Lower leg skin (tissue), 3 donors: ENCODE results near the gene SH2D4B.

Experiments
- POLR2A ChIP-seq, 2 donors: fragments of 450-650 bp; IDR thresholded peaks; one replicate each; pipeline ENCODE4 v1.6.1; 2016 to 2017; ENCODE audit warnings: antibody characterized with exemption in 2 of 2, mild to moderate bottlenecking in 1 of 2, moderate library complexity in 1 of 2
- TF ChIP-seq, protein P1 (sequence below), 3 donors: fragments of 450-650 bp; IDR thresholded peaks; one replicate each; pipeline ENCODE4 v1.5.1; 2016; ENCODE audit warnings: antibody characterized with exemption in 3 of 3, mild to moderate bottlenecking in 3 of 3, moderate library complexity in 2 of 3

DNA sequence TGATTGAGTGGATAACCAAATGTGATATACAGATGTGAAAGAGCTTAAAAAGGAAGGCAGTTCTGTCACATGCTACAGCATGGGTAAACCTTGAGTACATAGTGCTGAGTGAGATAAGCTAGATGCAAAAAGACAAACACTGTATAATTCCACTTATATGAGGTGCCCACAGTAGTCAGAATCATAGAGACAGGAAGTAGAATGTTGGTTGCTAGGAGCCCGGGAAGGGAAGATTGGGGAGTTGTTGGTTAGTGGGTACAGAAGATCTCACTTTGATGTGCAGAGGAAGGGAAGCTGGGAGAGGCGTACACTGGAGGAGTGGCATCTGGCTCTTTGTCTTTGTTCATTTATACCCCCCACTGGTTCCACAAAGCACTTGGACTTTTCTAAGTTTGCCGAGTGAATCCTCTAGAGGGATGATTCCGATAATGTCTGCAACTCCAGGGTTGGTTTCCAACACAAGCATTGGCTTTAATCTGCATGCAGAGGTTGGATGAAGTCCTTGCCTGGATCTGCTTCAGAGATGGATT lies 44.1 kb upstream of the SH2D4B start:
- TF ChIP-seq, protein P1, sequence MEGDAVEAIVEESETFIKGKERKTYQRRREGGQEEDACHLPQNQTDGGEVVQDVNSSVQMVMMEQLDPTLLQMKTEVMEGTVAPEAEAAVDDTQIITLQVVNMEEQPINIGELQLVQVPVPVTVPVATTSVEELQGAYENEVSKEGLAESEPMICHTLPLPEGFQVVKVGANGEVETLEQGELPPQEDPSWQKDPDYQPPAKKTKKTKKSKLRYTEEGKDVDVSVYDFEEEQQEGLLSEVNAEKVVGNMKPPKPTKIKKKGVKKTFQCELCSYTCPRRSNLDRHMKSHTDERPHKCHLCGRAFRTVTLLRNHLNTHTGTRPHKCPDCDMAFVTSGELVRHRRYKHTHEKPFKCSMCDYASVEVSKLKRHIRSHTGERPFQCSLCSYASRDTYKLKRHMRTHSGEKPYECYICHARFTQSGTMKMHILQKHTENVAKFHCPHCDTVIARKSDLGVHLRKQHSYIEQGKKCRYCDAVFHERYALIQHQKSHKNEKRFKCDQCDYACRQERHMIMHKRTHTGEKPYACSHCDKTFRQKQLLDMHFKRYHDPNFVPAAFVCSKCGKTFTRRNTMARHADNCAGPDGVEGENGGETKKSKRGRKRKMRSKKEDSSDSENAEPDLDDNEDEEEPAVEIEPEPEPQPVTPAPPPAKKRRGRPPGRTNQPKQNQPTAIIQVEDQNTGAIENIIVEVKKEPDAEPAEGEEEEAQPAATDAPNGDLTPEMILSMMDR (IDR thresholded peaks at IDR 0.05) = no peak
- no peak for TF ChIP-seq POLR2A (IDR thresholded peaks at IDR 0.05)
